HEK293 (cell line): ENCODE measurements around the gene ABCC2.

ENCODE experiments used
- CTCF ChIA-PET: fragments of 350-600 bp; formaldehyde crosslinking; extraction: SDS; loops from one replicate; lab custom pipeline; 2021; ENCODE audit warnings: antibody characterized with exemption; lab: Yijun Ruan, JAX
- POLR2A ChIA-PET: fragments of 300-600 bp; formaldehyde crosslinking; extraction: SDS; loops from one replicate; lab custom pipeline; 2020; ENCODE audit warnings: antibody characterized with exemption, inconsistent platforms; lab: Yijun Ruan, JAX
- H3K27ac ChIP-seq: fragments of 200-500 bp; sonication (Bioruptor generic); 2 replicates; pipeline ENCODE4 v1.5.1; 2014; ENCODE audit warnings: low read depth, low read length, control low read depth, inconsistent platforms; ENCODE audit errors: extremely low read depth
- H3K36me3 ChIP-seq, 2 experiments: fragments of 200-500 bp in 1 of 2; sonication (Bioruptor generic) in 1 of 2; 1 replicate in 1 of 2; 2 replicates in 1 of 2; pipeline ENCODE4 v1.5.1; 2014 to 2017; ENCODE audit warnings: inconsistent platforms in 2 of 2, low read length in 2 of 2; ENCODE audit not compliant: control insufficient read depth in 2 of 2, insufficient read depth in 1 of 2
- H3K4me1 ChIP-seq: fragments of 200-500 bp; sonication (Bioruptor generic); 2 replicates; pipeline ENCODE4 v1.5.1; 2014; ENCODE audit warnings: mild to moderate bottlenecking, low read length, inconsistent platforms; ENCODE audit not compliant: control insufficient read depth, insufficient read depth
- H3K4me3 ChIP-seq: 2 replicates; pipeline ENCODE4 v1.5.1; 2011; ENCODE audit warnings: low read depth, mild to moderate bottlenecking, control low read depth, low read length, moderate library complexity
- H3K9me3 ChIP-seq: fragments of 200-500 bp; sonication (Bioruptor generic); 2 replicates; pipeline ENCODE4 v1.5.1; 2014; ENCODE audit warnings: low read depth, low read length, inconsistent platforms; ENCODE audit not compliant: control insufficient read depth, insufficient read depth
- ATF2 ChIP-seq: fragments of 450-650 bp; formaldehyde crosslinking; IDR thresholded peaks from 2 replicates; pipeline ENCODE4 v1.5.1; 2016; ENCODE audit warnings: missing biosample characterization, missing genetic modification characterization, low read depth
- BCL11A ChIP-seq: fragments of 450-650 bp; formaldehyde crosslinking; IDR thresholded peaks from 2 replicates; pipeline ENCODE4 v1.5.1; 2016; ENCODE audit warnings: low read depth, missing biosample characterization, missing genetic modification characterization
- FEZF1 ChIP-seq: fragments of 450-650 bp; formaldehyde crosslinking; IDR thresholded peaks from 2 replicates; pipeline ENCODE4 v1.5.1; 2016; ENCODE audit warnings: missing biosample characterization, missing genetic modification characterization
- KLF17 ChIP-seq: fragments of 450-650 bp; formaldehyde crosslinking; IDR thresholded peaks from 2 replicates; pipeline ENCODE4 v1.5.1; 2016; ENCODE audit warnings: missing biosample characterization, missing genetic modification characterization
- MEIS1 ChIP-seq: sonication (generic); formaldehyde crosslinking; IDR thresholded peaks from 2 replicates; pipeline ENCODE4 v1.8.1; 2022; ENCODE audit warnings: missing genetic modification reagents, mild to moderate bottlenecking, borderline replicate concordance
- PBX3 ChIP-seq: sonication (generic); formaldehyde crosslinking; IDR thresholded peaks from 2 replicates; pipeline ENCODE4 v1.8.1; 2022; ENCODE audit warnings: mild to moderate bottlenecking, moderate library complexity, missing genetic modification reagents
- TSHZ1 ChIP-seq: fragments of 450-650 bp; formaldehyde crosslinking; IDR thresholded peaks from 2 replicates; pipeline ENCODE4 v1.5.1; 2016; ENCODE audit warnings: missing biosample characterization, missing genetic modification characterization, borderline replicate concordance
- ZBTB6 ChIP-seq: fragments of 450-650 bp; formaldehyde crosslinking; IDR thresholded peaks from 2 replicates; pipeline ENCODE4 v1.5.1; 2017; ENCODE audit warnings: missing biosample characterization, missing genetic modification characterization
- ZNF140 ChIP-seq: fragments of 450-650 bp; formaldehyde crosslinking; IDR thresholded peaks from 2 replicates; pipeline ENCODE4 v1.5.1; 2016; ENCODE audit warnings: missing biosample characterization, missing genetic modification characterization
- ZNF174 ChIP-seq: fragments of 450-650 bp; formaldehyde crosslinking; IDR thresholded peaks from 2 replicates; pipeline ENCODE4 v1.5.0; 2017; ENCODE audit warnings: missing biosample characterization, mild to moderate bottlenecking, missing genetic modification characterization
- ZNF26 ChIP-seq: fragments of 450-650 bp; formaldehyde crosslinking; IDR thresholded peaks from 2 replicates; pipeline ENCODE4 v1.5.1; 2016; ENCODE audit warnings: missing biosample characterization, missing genetic modification characterization
- ZNF311 ChIP-seq: fragments of 450-650 bp; formaldehyde crosslinking; IDR thresholded peaks from 2 replicates; pipeline ENCODE4 v1.5.1; 2017; ENCODE audit warnings: missing biosample characterization, missing genetic modification characterization, borderline replicate concordance
- ZNF530 ChIP-seq: fragments of 450-650 bp; formaldehyde crosslinking; IDR thresholded peaks from 2 replicates; pipeline ENCODE4 v1.5.1; 2016; ENCODE audit warnings: low read depth, missing biosample characterization, missing genetic modification characterization
- ZNF544 ChIP-seq: fragments of 450-650 bp; formaldehyde crosslinking; IDR thresholded peaks from 2 replicates; pipeline ENCODE4 v1.5.0; 2017; ENCODE audit warnings: missing biosample characterization, missing genetic modification characterization
- ZNF558 ChIP-seq: fragments of 450-650 bp; formaldehyde crosslinking; IDR thresholded peaks from 2 replicates; pipeline ENCODE4 v1.5.1; 2016; ENCODE audit warnings: missing biosample characterization, missing genetic modification characterization
- ZNF585B ChIP-seq: fragments of 450-650 bp; formaldehyde crosslinking; IDR thresholded peaks from 2 replicates; pipeline ENCODE4 v1.5.1; 2016; ENCODE audit warnings: missing biosample characterization, missing genetic modification characterization
- ZNF621 ChIP-seq: fragments of 450-650 bp; formaldehyde crosslinking; IDR thresholded peaks from 2 replicates; pipeline ENCODE4 v1.5.1; 2017; ENCODE audit warnings: missing biosample characterization, missing genetic modification characterization
- ZNF660 ChIP-seq: fragments of 450-650 bp; IDR thresholded peaks from 2 replicates; pipeline ENCODE4 v1.5.1; 2018; ENCODE audit warnings: missing biosample characterization, mild to moderate bottlenecking, missing genetic modification characterization
- ZNF843 ChIP-seq: fragments of 450-650 bp; formaldehyde crosslinking; IDR thresholded peaks from 2 replicates; pipeline ENCODE4 v1.5.1; 2016; ENCODE audit warnings: missing biosample characterization, missing genetic modification characterization

ABCC2 gene

GRCh38 chr10:99798031-99798430, 15.6 kb downstream of the ABCC2 start (continued):
- no peak for TF ChIP-seq PBX3
- TF ChIP-seq, all 188 proteins: peak for 0

- Histone ChIP-seq H3K4me3 (no peak overlapping the region), H3K36me3 (no peaks in the 10 kb centered on the region), H3K9me3 (no peaks in the 10 kb centered on the region)
- CTCF ChIA-PET: interaction anchor here (0.6 kb wide), 1 partner anchor 12 kb away, joined by 4 read pairs; no protein-coding TSS in a partner anchor
- TF ChIP-seq ZNF530 (tag by site-specific recombination) (no peak), FEZF1 (tag by site-specific recombination) (no peak), ZNF140 (no peak), ATF2 (tag by site-specific recombination) (no peak)
- TF ChIP-seq, all 188 proteins: peak for 0
- POLR2A ChIA-PET: no interaction called here
- Histone ChIP-seq H3K4me1 (no peaks in the 10 kb centered on the region), H3K27ac (no peak overlapping the region)
These were observed 16.5 kb downstream of the ABCC2 start for GRCh38 chr10:99798920-99799319.

GRCh38 chr10:99799613-99800012, 17.2 kb downstream of the ABCC2 start:
- no peak overlapping the region for H3K4me3 ChIP-seq
- H3K9me3 ChIP-seq: no peaks in the 10 kb centered on the region
- H3K27ac ChIP-seq: no peak overlapping the region
- no peak for TF ChIP-seq ZNF621
- no peak for TF ChIP-seq MEIS1 (CRISPR knock-in tag)
- TF ChIP-seq ZNF174 (tag by site-specific recombination): no peak
- TF ChIP-seq BCL11A (tag by site-specific recombination): no peak
- ChIA-PET CTCF (no interaction called here), POLR2A (no interaction called here)
- H3K36me3 ChIP-seq: no peaks in the 10 kb centered on the region
- no peaks in the 10 kb centered on the region for H3K4me1 ChIP-seq

- ChIA-PET CTCF (interaction anchor here (0.7 kb wide), 1 partner anchor 11 kb away, joined by 3 read pairs; no protein-coding TSS in a partner anchor), POLR2A (no interaction called here)
- H3K27ac ChIP-seq: no peak overlapping the region
- H3K4me1 ChIP-seq: no peaks in the 10 kb centered on the region
- H3K9me3 ChIP-seq: no peaks in the 10 kb centered on the region
- H3K36me3 ChIP-seq: no peaks in the 10 kb centered on the region
- no peak overlapping the region for H3K4me3 ChIP-seq
- TF ChIP-seq ZNF843 (tag by site-specific recombination): no peak
- no peak for TF ChIP-seq ZNF585B (tag by site-specific recombination)
- TF ChIP-seq ZNF544: no peak
- no peak for TF ChIP-seq ZNF311 (tag by site-specific recombination)
- TF ChIP-seq ZNF26: no peak
- no peak for TF ChIP-seq KLF17 (tag by site-specific recombination)
- no peak for TF ChIP-seq ZNF558 (tag by site-specific recombination)
- no peak for TF ChIP-seq ZNF660
- no peak for TF ChIP-seq TSHZ1
- TF ChIP-seq ZBTB6 (tag by site-specific recombination): no peak
These were observed 22.0 kb downstream of the ABCC2 start for GRCh38 chr10:99804471-99804870.
